ENCODE data around the gene FAM78B.
A peak's percentile ranks its signal among the peaks of the same experiment; 100 is the strongest.

The FAM78B gene

GRCh38 chr1:166166698-166167571 lies at the start of gene FAM78B:
Gene FAM78B (minus strand): TSS chr1:166167001. CDS start chr1:166166248, 753 bp downstream.
- peak; percentile 20 for DNase-seq (ENCODE audit: low read depth)

GRCh38 chr1:166202546-166202945 lies 35.7 kb upstream of the FAM78B start:
- no peak for DNase-seq (ENCODE audit: low read depth)

- DNase-seq (ENCODE audit: low read depth), result no peak
Measured at GRCh38 chr1:166200743-166201142, 33.9 kb upstream of the FAM78B start.

- no peak for DNase-seq (ENCODE audit: low read depth)
Measured at GRCh38 chr1:166197597-166197996, 30.8 kb upstream of the FAM78B start.

- no peak for DNase-seq (ENCODE audit: low read depth)
Measured at GRCh38 chr1:166197141-166197540, 30.3 kb upstream of the FAM78B start.

- no peak for DNase-seq (ENCODE audit: low read depth)
Measured at GRCh38 chr1:166193057-166193698, 26.4 kb upstream of the FAM78B start.

- no peak for DNase-seq (ENCODE audit: low read depth)
Measured at GRCh38 chr1:166190400-166190799, 23.6 kb upstream of the FAM78B start.

- DNase-seq (ENCODE audit: low read depth), result no peak
Measured at GRCh38 chr1:166189126-166189525, 22.3 kb upstream of the FAM78B start.

- DNase-seq (ENCODE audit: low read depth), result no peak
Measured at GRCh38 chr1:166185526-166185925, 18.7 kb upstream of the FAM78B start.

- no peak for DNase-seq (ENCODE audit: low read depth)
Measured at GRCh38 chr1:166184897-166185296, 18.1 kb upstream of the FAM78B start.

GRCh38 chr1:166184012-166184411 lies 17.2 kb upstream of the FAM78B start:
- no peak for DNase-seq (ENCODE audit: low read depth)

GRCh38 chr1:166182281-166182680 lies 15.5 kb upstream of the FAM78B start:
- no peak for DNase-seq (ENCODE audit: low read depth)

- no peak for DNase-seq (ENCODE audit: low read depth)
Measured at GRCh38 chr1:166176416-166176815, 9.6 kb upstream of the FAM78B start.

- no peak for DNase-seq (ENCODE audit: low read depth)
Measured at GRCh38 chr1:166175032-166175431, 8.2 kb upstream of the FAM78B start.

- no peak for DNase-seq (ENCODE audit: low read depth)
Measured at GRCh38 chr1:166174108-166174507, 7.3 kb upstream of the FAM78B start.

- no peak for DNase-seq (ENCODE audit: low read depth)
Measured at GRCh38 chr1:166172106-166172505, 5.3 kb upstream of the FAM78B start.

GRCh38 chr1:166170726-166171125 lies 3.9 kb upstream of the FAM78B start:
- DNase-seq (ENCODE audit: low read depth), result no peak

- DNase-seq (ENCODE audit: low read depth), result no peak
Measured at GRCh38 chr1:166170075-166170474, 3.3 kb upstream of the FAM78B start.

- DNase-seq (ENCODE audit: low read depth), result no peak
Measured at GRCh38 chr1:166169182-166169581, 2.4 kb upstream of the FAM78B start.

- no peak for DNase-seq (ENCODE audit: low read depth)
Measured at GRCh38 chr1:166167572-166167925, 748 bp upstream of the FAM78B start.

GRCh38 chr1:166166329-166166697 lies 488 bp downstream of the FAM78B start:
- DNase-seq (ENCODE audit: low read depth), result no peak

- DNase-seq (ENCODE audit: low read depth), result no peak
Measured at GRCh38 chr1:166165661-166166328, 1.0 kb downstream of the FAM78B start.

Data from activated gamma-delta T cell treated with anti-CD3 and anti-CD28 coated beads, Interleukin-2, amount 50 U/mL, for 16 hours (primary cell).